A673 (cell line): ENCODE results near the gene FCHSD2. TPM values are rescaled to one million over a fixed set of nuclear protein-coding genes. Genes with fewer than 3 reads are reported as not detected.
"Not testable (repeated sequence)": the region's sequence is repeated elsewhere in the genome, so short reads cannot be mapped to it uniquely, and the experiment has no call there.

ENCODE experiments used
- BruUV-seq: library from RNA; stranded (reverse); fragments of 400-500 nt; replicated peaks from 2 replicates; lab custom pipeline; 2021; lab: Mats Ljungman, UMichigan
- CTCF ChIA-PET: fragments of 300-600 bp; sonication (Branson Sonifier 250); formaldehyde crosslinking; loops from one replicate; lab custom pipeline; 2022; ENCODE audit warnings: antibody characterized with exemption; lab: Charles Lee
- POLR2A ChIA-PET: fragments of 300-600 bp; sonication (Branson Sonifier 250); formaldehyde crosslinking; loops from one replicate; lab custom pipeline; 2022; ENCODE audit warnings: antibody characterized with exemption; ENCODE audit not compliant: low non-redundant PET; lab: Charles Lee
- DNase-seq: peaks from one replicate; pipeline ENCODE4 v3.0.0-alpha.2; 2015; ENCODE audit warnings: low spot score
- H3K27ac ChIP-seq: fragments of 200-600 bp; sonication (generic); 2 replicates; pipeline ENCODE4 v1.5.1; 2016; ENCODE audit warnings: mixed run types, low read depth, mild to moderate bottlenecking, mixed read lengths, antibody characterized with exemption, low read length; ENCODE audit not compliant: poor library complexity, severe bottlenecking
- H3K27me3 ChIP-seq: fragments of 200-600 bp; sonication (generic); replicated peaks from 2 replicates; pipeline ENCODE4 v1.6.1; 2017; ENCODE audit warnings: mixed run types, low read depth, mild to moderate bottlenecking, mixed read lengths, antibody characterized with exemption, low read length; ENCODE audit not compliant: insufficient read depth, poor library complexity
- H3K36me3 ChIP-seq: fragments of 200-600 bp; sonication (generic); 2 replicates; pipeline ENCODE4 v1.6.1; 2016; ENCODE audit warnings: mixed run types, mild to moderate bottlenecking, mixed read lengths, antibody characterized with exemption, low read length; ENCODE audit not compliant: insufficient read depth, poor library complexity, severe bottlenecking
- H3K4me1 ChIP-seq: fragments of 200-600 bp; sonication (generic); 2 replicates; pipeline ENCODE4 v1.6.1; 2017; ENCODE audit warnings: mixed run types, mild to moderate bottlenecking, mixed read lengths, antibody characterized with exemption, low read length; ENCODE audit not compliant: insufficient read depth, poor library complexity, severe bottlenecking
- H3K4me3 ChIP-seq: fragments of 200-600 bp; sonication (generic); 2 replicates; pipeline ENCODE4 v1.5.1; 2016; ENCODE audit warnings: low read depth, mixed run types, mild to moderate bottlenecking, mixed read lengths, low read length; ENCODE audit not compliant: poor library complexity, severe bottlenecking
- H3K9me3 ChIP-seq: fragments of 200-600 bp; sonication (generic); 2 replicates; pipeline ENCODE4 v1.6.1; 2016; ENCODE audit warnings: mixed run types, low read depth, mild to moderate bottlenecking, mixed read lengths, antibody characterized with exemption, low read length; ENCODE audit not compliant: poor library complexity, severe bottlenecking
- EZH2 ChIP-seq: fragments of 200-600 bp; sonication (generic); IDR thresholded peaks from 2 replicates; pipeline ENCODE4 v1.6.1; 2017; ENCODE audit warnings: borderline replicate concordance, low read depth, mild to moderate bottlenecking, mixed read lengths, antibody characterized with exemption, low read length; ENCODE audit not compliant: poor library complexity, severe bottlenecking
- intact Hi-C: fragments of 100-400 bp; cut with micrococcal nuclease; formaldehyde crosslinking; loops from one replicate; pipeline ENCODE4 v1.10.0; 2022; ENCODE audit not compliant: unreplicated experiment
- total RNA-seq: library from RNA; stranded (reverse); gene quantifications from 2 replicates; pipeline ENCODE4 v1.2.3, GENCODE V29; 2021
- TF ChIP-seq, protein P1 (sequence below): fragments of 300-800, 200-600 bp; sonication (generic); conservative IDR thresholded peaks from 2 replicates; pipeline ENCODE4 v1.5.1; 2017; ENCODE audit warnings: low read depth, mild to moderate bottlenecking, antibody characterized with exemption, low read length, moderate library complexity, mixed read lengths

FCHSD2 gene
- total RNA-seq, 1 experiment from 2014 or later = 44.7 TPM

DNA sequence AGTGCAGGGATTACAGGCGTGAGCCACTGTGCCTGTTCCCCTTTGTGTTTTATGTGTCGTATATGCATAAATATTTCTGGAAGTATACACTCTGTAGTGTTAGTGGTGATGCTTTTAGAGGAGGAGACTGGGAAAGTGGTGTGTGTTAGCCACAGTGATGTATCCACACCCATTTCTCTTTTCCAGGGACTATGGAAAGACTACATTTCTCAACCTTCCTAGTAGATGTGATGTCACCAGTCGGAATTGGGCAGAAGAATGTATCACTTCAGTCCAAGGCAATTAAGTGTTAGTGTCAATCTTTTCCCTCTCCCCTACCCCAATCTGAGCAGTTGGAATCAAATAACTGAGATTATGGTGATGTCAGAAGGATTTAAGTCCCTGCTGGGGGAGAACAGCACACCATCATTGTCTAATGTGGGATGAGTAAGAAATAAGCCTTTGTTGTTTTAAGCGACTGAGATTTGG, 333.8 kb downstream of the FCHSD2 start:
- peaks cover 11% of the 10 kb centered on the region for H3K4me1 ChIP-seq
- TF ChIP-seq EZH2 = no peak
- TF ChIP-seq, protein P1, sequence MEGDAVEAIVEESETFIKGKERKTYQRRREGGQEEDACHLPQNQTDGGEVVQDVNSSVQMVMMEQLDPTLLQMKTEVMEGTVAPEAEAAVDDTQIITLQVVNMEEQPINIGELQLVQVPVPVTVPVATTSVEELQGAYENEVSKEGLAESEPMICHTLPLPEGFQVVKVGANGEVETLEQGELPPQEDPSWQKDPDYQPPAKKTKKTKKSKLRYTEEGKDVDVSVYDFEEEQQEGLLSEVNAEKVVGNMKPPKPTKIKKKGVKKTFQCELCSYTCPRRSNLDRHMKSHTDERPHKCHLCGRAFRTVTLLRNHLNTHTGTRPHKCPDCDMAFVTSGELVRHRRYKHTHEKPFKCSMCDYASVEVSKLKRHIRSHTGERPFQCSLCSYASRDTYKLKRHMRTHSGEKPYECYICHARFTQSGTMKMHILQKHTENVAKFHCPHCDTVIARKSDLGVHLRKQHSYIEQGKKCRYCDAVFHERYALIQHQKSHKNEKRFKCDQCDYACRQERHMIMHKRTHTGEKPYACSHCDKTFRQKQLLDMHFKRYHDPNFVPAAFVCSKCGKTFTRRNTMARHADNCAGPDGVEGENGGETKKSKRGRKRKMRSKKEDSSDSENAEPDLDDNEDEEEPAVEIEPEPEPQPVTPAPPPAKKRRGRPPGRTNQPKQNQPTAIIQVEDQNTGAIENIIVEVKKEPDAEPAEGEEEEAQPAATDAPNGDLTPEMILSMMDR = no peak
- DNase-seq = no peak
- intact Hi-C loops = no loop called here
- peaks cover 2% of the 10 kb centered on the region for H3K36me3 ChIP-seq
- CTCF ChIA-PET = no interaction called here
- H3K27me3 ChIP-seq = no peaks in the 10 kb centered on the region
- POLR2A ChIA-PET = no interaction called here
- BruUV-seq = no TSS peak
- no peak overlapping the region for H3K27ac ChIP-seq
- no peak overlapping the region for H3K4me3 ChIP-seq
- no peaks in the 10 kb centered on the region for H3K9me3 ChIP-seq

DNA sequence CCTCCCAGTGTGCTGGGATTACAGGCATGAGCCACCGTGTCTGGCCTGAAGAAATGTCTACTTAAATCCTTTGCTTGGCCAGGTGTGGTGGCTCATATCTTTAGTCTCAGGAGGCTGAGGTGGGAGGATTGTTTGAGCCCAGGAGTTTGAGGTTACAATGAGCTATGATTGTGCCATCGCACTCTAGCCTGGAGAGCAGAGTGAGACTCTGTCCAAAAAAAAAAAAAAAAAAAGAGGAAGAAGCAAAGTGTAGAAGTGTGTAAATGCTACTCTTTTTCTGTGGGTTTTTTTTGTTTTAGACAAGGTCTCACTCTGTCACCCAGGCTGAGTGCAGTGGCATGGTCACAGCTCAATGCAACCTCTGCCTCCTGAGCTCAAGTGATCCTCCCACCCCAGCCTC, 334.3 kb downstream of the FCHSD2 start:
- Histone ChIP-seq H3K27me3 (no peaks in the 10 kb centered on the region), H3K4me1 (peaks cover 5% of the 10 kb centered on the region), H3K36me3 (peaks cover 2% of the 10 kb centered on the region), H3K27ac (no peak overlapping the region), H3K9me3 (no peaks in the 10 kb centered on the region), H3K4me3 (no peak overlapping the region)
- no peak for TF ChIP-seq EZH2
- TF ChIP-seq, protein P1 = no peak
- no peak for DNase-seq
- ChIA-PET POLR2A (interaction anchor here (0.6 kb wide), 1 partner anchor 114 kb away, joined by 4 read pairs; no protein-coding TSS in a partner anchor), CTCF (no interaction called here)
- no TSS peak for BruUV-seq
- intact Hi-C loops = no loop called here

DNA sequence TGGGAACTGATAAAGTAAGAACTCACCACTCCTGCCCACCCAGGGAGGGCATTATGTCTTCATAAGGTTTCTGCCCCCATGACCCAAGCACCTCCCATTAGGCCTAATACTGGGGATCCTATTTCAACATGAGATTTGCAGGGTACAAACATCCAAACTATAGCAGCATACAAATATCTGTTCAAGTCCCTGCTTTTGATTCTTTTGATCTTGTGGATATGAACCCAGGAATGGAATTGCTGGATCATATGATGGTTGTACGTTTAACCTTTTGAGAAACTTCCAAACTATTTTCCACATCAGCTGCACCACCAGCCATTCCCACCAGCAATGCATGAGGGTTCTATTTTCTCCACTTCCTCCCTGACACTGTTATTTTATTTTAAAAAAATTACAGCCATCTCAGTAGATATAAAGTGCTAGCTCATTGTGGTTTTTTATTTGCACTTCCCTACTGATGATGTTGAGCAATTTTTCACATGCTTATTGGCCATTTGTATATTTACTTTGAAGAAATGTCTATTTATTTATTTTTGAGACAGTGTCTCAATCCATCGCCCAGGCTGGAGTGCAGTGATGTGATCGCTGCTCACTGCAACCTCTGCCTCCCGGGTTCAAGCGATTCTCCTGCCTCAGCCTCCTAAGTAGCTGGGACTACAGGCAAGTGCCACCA, 335.0 kb downstream of the FCHSD2 start:
- TF ChIP-seq, protein P1 = no peak
- TF ChIP-seq EZH2 = no peak
- H3K4me1 ChIP-seq = no peaks in the 10 kb centered on the region
- no peak for DNase-seq
- H3K27ac ChIP-seq = no peak overlapping the region
- ChIA-PET POLR2A (interaction anchor here (0.6 kb wide), 1 partner anchor 114 kb away, joined by 4 read pairs; no protein-coding TSS in a partner anchor), CTCF (no interaction called here)
- H3K36me3 ChIP-seq = peaks cover 2% of the 10 kb centered on the region
- no peaks in the 10 kb centered on the region for H3K9me3 ChIP-seq
- intact Hi-C loops = no loop called here
- BruUV-seq = no TSS peak
- H3K27me3 ChIP-seq = no peaks in the 10 kb centered on the region
- no peak overlapping the region for H3K4me3 ChIP-seq

DNA sequence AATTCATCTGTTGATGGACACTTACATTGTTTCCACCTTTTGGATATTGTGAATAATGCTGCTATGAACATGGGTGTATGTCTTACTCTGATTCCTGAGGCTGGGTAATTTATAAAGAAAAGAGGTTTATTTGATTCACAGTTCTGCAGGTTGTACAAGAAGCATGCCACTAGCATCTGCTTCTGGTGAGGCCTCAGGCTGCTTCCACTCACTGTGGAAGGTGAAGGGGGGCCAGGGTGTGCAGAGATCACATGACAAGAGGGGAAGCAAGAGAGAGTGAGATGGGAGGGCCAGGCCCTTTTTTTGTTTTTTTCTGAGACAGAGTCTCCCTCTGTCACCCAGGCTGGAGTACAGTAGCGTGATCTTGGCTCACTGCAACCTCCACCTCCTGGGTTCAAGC, 335.7 kb downstream of the FCHSD2 start:
- H3K4me1 ChIP-seq, CTCF ChIA-PET, POLR2A ChIA-PET, H3K4me3 ChIP-seq, H3K27ac ChIP-seq, intact Hi-C loops, H3K36me3 ChIP-seq, BruUV-seq, DNase-seq, H3K9me3 ChIP-seq, H3K27me3 ChIP-seq: not testable (repeated sequence)
